AG10803 (cell line): ENCODE measurements around the gene CANT1.

Experiments
- DNase-seq: peaks from one replicate; pipeline ENCODE4 v3.0.0; 2010; ENCODE audit warnings: low read depth
- H3K4me3 ChIP-seq: 2 replicates; pipeline ENCODE4 v1.5.1; 2011; ENCODE audit warnings: mild to moderate bottlenecking, low read length, control low read depth
- TF ChIP-seq, protein P1 (sequence below): conservative IDR thresholded peaks from 2 replicates; pipeline ENCODE4 v1.5.1; 2011; ENCODE audit warnings: mild to moderate bottlenecking, low read length, control low read depth, inconsistent platforms

CANT1 gene

DNA sequence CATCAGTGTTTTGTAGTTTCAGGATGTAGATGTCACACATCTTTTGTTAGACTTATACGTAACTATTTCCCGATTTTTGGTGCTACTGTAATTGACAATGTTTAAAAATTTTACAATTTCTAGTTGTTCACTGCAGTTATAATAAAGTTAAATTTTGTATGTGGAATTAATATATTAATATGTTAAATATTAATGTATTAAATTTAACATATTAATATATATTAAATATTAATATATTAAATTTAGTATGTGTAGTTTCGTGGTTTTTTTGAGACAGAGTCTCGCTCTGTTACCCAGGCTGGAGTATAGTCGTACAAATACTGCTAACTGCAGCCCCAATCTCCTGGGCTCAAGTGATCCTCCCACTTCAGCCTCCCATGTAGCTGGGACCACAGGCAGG, 24.2 kb downstream of the CANT1 start:
- H3K4me3 ChIP-seq, result no peak overlapping the region
- no peak for DNase-seq
- TF ChIP-seq, protein P1, sequence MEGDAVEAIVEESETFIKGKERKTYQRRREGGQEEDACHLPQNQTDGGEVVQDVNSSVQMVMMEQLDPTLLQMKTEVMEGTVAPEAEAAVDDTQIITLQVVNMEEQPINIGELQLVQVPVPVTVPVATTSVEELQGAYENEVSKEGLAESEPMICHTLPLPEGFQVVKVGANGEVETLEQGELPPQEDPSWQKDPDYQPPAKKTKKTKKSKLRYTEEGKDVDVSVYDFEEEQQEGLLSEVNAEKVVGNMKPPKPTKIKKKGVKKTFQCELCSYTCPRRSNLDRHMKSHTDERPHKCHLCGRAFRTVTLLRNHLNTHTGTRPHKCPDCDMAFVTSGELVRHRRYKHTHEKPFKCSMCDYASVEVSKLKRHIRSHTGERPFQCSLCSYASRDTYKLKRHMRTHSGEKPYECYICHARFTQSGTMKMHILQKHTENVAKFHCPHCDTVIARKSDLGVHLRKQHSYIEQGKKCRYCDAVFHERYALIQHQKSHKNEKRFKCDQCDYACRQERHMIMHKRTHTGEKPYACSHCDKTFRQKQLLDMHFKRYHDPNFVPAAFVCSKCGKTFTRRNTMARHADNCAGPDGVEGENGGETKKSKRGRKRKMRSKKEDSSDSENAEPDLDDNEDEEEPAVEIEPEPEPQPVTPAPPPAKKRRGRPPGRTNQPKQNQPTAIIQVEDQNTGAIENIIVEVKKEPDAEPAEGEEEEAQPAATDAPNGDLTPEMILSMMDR, result no peak

DNA sequence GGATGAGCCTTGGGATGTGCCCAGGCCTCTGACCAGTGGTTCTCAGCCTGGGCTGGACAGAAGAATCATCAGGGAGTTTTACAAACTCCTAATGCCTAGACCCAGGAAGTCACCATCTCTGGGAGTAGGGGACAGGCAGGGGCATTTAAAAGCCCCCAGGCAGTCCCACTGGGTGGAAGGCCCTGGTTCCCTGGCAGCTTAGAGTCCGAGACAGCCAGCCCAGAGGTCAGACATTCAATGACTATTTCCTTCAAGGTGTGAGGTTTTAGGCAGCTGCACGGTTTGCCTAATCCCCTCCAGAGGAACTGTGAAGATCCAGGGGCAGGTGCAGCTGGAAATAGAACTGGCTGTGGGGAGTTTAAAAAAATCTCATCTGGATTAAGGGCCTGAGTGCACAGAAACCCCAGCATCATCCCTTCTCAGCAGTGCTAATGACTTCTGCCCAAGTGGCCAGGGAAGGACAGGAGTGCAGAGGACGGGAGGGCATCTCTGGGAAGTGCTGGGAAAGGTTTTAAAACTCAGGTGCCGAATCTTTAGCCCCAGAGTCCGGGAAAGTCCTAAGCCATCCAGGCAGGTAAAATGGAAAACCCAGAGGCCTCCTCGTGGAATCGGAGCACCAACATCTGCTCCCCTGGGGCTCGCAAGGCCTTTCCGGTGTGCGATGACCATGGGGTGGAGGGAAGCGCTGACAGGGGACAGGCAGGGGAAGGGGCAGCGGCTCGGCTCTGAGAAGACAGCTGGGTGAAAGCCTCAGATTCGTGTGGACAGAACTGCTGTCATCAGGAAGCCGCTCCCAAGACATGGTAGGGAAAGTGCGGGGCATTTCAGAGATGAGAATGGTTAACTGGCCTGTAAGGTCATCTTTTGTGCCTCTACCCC, 28.3 kb downstream of the CANT1 start:
- DNase-seq, result no peak
- H3K4me3 ChIP-seq, result no peak overlapping the region
- TF ChIP-seq, protein P1, result no peak

- no peak overlapping the region for H3K4me3 ChIP-seq
- TF ChIP-seq, protein P1, result no peak
- DNase-seq, result no peak
Observed at GRCh38 chr17:78980624-78980972, 29.0 kb downstream of the CANT1 start.

GRCh38 chr17:78979780-78980623, 29.6 kb downstream of the CANT1 start, which contains the start of gene LGALS3BP:
TSS of gene LGALS3BP (minus strand) at chr17:78979923. CDS start at chr17:78977191, 2,732 bp downstream.
- TF ChIP-seq, protein P1, result no peak
- DNase-seq, result peak; percentile 47
- H3K4me3 ChIP-seq, result peak within 1 kb of the TSS; percentile 39

GRCh38 chr17:78977997-78978973, 31.3 kb downstream of the CANT1 start:
- no peak overlapping the region for H3K4me3 ChIP-seq
- TF ChIP-seq, protein P1, result no peak
- no peak for DNase-seq

DNA sequence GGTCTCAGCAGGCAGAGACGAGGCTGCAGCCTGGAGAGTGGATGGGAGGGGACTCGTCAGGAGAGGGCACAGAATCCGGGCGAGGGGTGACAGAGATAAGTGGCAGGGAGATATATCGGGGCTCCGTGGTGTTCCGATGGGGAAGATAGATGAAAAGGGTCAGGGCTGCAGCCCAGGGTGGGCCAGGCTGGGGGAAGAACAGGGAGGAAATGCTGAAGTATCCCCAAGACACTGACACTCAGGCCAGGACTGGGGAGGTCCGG, 32.0 kb downstream of the CANT1 start:
- DNase-seq, result no peak
- TF ChIP-seq, protein P1, result no peak
- H3K4me3 ChIP-seq, result no peak overlapping the region
